Activated naive CD4-positive, alpha-beta T cell treated with Interleukin-2 at 50 U/mL for 16 hours (primary cell): ENCODE data around the gene SPTBN2.

Experiments
- DNase-seq: peaks from one replicate; pipeline ENCODE4 v3.0.0-alpha.2; 2020

SPTBN2 gene

DNA sequence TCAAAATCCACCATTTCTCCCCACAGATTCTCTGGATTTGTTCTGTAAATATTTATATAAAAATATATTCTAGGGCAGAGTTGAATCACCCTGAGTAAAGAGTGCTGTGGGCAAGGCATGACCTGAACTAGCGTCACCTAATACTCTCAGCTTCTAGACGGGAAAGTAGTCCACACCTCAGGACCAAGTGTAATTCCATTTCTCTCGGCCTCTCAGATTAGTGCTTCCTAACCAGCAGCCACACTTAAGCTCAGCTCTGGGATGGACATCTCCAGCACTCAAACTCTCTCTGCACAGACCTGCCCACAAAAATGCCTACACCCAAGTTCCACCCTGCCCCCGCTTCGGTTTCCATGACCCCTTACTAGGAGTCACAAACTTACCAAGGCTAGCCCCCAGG is 5.3 kb downstream of the SPTBN2 start:
- DNase-seq = no peak

GRCh38 chr11:66722745-66723651 is 6.0 kb downstream of the SPTBN2 start:
- DNase-seq = no peak

- DNase-seq = no peak
Measured at GRCh38 chr11:66721939-66722338, 7.1 kb downstream of the SPTBN2 start.

DNA sequence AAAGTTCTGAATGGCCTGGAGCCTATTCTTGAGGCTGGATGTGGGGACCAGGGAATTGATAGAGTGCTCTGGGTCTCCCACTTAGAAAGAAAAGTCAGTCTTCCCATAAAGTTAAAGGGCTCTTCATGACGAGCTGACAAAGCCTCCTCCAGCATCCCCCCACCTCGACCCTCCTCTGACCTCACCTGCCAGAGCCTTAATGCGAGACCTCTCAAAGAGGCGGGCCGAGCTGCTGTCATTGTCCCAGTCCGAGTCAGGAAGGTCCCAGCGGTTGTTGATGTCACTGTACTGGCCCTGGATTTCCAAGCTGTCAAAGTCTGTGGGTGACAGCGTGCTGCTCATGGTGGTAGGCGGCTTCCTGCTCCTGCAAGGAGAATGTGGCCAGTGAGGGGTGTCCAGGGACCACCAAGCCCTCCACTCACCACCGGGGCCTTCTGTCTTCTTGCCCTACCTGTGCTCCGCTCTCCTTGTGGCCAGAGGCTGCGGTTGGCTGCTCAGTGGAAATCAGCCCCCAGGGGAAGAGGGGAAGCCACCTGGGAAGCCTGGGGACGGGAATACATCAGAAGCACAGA is 8.0 kb downstream of the SPTBN2 start:
- DNase-seq = no peak

GRCh38 chr11:66720223-66720898 is 8.7 kb downstream of the SPTBN2 start:
- DNase-seq = peak; percentile 31

DNA sequence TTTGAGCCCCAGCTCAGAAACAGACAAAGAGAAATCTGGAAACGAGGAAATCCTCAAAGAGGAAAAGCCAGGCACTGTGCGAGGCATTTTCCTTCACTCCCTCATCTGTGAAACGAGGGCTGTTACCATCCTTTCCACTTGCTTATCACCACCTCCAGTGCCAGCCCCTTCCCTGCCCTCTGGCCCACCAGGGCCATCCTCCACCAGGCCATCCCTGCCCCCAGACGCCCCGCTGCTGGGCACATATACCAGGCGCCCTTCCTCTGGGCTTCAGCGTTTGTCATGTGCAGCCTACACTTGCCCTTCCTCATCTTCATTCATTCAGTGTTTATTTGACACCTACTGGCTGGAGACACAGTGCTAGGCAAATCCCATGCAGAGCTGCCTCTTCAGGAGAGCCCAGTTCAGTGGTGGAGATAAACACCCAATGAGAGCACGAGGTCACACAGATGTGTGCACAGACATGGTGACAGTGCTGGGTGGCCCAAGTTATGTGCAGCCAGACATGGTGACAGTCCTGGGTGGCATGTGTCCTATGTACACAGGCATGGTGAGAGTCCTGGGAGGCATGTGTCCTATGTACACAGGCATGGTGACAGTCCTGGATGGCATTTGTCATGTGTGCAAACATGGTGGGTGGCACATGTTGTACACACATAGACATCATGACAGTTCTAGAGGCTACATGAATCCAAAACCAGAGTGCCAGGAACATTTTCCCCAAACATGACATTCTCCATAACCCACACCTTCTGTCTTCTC is 9.7 kb downstream of the SPTBN2 start:
- no peak for DNase-seq

DNA sequence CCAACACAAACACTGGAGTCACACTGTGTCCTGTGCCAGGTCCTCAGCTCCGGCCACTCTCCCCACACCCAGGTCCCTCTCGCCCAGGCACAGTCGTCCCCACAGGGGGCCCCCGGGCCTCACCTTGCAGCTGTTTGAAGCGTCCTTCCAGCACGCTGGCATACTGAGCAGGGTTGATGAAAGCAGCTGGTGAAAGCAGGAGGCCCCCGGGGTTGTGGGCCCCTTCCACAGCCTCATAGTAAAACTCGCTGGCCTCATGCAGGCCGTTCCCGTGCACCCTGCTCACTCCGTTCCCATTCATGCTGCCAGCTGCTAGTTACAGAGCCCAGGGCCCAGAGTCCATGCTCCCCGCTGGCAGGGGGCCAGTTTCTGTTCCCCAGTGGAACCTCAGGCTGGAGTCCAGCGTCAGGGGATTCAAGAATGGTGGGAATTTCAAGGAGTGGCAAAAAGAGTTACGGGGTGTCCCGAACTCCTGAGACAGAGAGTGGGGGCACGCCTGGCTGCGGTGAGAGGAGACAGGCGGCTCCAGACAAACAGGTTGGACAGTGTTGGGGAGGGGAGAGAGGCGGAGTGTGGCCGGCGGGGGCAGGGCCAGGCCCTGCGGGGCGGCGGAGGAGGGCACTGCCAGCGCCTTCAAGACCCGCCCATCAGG is 10.6 kb downstream of the SPTBN2 start:
- DNase-seq = no peak

GRCh38 chr11:66717925-66718319 is 11.1 kb downstream of the SPTBN2 start:
- no peak for DNase-seq

GRCh38 chr11:66716996-66717395 is 12.0 kb downstream of the SPTBN2 start:
- no peak for DNase-seq

GRCh38 chr11:66715346-66716085 is 13.5 kb downstream of the SPTBN2 start:
- no peak for DNase-seq

DNA sequence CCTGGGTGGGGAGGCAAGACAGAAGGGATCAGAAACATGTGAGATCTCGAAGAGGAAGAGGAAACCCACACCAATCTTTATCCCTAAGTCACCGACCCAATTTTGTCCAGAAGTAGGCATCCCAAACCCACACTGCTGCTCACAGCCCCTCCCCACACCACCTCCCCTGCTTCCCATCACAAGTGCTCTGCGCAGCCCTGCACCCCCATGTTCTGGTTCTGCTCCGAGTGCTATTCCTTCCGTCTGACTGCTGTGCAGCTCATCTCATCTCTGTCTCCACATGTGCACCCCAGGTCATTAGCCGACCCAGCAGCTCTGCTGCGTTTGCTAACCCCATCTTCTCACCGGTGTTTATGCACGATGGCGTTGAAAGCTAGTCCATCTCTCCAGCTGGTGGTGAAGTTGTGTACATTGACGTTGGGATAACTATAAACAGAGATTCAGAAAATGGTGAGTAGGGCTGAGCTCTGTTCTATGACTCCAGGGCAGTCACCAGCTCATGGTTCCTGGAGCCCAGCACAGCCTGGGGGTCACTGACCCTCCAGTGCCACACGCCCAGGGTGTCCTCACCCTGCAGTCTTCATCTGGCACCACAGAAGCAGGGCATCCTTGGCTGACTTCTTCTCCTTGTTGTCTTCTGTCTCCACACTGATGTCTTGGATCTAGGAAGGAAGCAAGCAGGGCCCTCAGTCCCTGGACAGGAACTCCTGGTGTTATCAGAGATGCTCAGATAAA is 15.1 kb downstream of the SPTBN2 start:
- no peak for DNase-seq

DNA sequence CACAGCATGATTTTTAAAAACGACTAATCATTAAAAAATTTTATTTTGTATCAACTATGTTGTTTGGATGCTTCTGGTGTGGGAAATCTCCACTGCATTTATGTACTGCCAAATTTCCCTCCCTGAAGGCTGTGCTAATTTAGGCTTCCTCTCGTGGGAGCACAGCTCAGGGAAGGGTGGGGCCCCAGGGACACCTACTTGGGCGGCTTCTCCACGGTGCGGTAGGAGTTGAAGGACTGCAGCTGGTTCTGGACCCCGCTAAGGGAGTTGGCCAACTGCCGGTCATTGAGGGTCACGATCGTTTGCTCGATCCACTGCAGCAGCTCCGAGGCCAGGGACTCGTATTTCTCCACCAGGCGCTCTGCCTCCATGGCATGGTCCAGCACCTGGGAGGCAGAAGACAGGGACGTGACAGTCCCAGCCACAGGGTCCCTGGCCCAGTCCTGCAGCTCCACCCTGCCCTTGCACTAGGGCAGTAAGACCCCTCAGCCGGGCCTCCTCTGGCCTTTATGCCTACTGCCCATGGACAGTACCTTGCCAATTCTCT is 18.6 kb downstream of the SPTBN2 start:
- DNase-seq = no peak

- no peak for DNase-seq
Measured at GRCh38 chr11:66708701-66709100, 20.3 kb downstream of the SPTBN2 start.

DNA sequence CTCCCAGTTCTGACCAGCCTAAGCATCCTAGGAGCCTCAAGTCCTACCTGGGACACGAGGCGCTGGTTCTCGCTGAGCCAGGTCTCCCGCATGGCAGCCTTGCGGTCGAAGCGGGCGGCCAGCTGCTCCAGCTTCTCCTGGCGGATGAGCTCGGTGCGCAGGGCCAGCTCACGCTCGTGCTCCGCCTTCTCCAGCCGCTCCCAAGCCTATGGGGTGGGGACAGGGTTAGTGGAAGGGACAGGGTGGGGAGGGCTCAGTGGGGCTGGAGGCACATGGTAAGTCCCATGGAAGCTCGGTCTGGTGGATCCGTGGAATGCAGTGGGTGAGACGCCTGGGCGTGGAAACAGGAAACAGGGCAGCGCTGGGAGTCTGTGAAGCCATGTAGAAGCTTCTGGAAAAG is 20.9 kb downstream of the SPTBN2 start:
- DNase-seq = no peak

DNA sequence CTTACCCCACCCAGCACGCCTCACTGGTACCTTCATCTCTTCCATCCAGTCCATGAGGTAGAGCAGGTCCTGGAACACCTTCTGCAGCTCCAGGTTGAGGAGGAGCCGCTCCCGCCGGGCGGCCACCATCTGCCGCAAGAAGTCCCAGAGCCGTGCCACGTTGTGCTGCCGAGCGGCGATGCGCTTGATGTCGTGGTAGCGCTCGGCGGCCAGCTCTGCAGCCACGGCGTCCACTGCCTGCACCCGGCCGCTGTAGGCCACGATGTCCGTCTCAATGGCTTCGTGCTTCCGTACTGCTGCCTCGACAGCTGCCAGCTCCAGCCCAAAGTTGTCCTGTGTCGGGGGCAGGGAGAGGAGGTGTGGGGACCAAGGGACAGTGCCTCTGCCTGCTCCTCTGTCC is 21.5 kb downstream of the SPTBN2 start:
- DNase-seq = no peak

- no peak for DNase-seq
Measured at GRCh38 chr11:66706989-66707388, 22.0 kb downstream of the SPTBN2 start.

DNA sequence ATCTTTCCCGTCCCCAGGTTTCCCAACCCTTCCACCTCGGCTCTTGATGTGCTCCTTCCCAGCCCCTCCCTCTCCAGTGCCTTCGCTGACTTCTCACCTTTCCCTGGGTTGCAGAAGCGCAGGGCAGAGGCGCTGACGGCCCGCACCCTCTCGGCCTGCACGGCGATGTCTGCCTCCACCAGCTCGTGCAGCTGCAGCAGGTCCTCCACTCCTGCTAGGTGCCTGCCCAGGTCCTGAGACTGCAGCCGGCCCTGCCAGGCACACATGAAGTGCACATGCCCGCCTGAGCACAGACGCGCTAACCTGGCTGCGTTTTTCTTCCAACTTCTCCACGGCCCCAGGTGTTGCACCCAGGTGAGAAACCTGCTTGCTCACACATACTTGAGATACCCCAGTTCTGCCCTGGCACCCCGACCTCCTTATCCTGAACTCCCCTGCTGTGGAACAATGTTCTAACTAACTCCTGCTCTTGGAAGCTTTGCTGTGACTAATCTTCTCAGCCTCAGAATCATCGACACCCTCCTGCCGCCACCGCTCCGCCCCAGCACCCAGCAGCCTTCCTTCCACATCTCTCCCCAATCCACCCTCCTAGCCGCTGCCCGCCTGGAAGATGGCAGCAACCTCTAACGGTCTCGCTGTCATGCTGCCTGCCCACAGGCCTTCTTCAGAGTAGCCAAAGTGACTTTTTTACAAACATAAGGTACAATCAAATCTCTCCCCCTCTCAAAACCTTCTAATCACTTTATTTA is 23.3 kb downstream of the SPTBN2 start:
- DNase-seq = no peak

- DNase-seq = no peak
Measured at GRCh38 chr11:66704659-66705360, 24.2 kb downstream of the SPTBN2 start.

DNA sequence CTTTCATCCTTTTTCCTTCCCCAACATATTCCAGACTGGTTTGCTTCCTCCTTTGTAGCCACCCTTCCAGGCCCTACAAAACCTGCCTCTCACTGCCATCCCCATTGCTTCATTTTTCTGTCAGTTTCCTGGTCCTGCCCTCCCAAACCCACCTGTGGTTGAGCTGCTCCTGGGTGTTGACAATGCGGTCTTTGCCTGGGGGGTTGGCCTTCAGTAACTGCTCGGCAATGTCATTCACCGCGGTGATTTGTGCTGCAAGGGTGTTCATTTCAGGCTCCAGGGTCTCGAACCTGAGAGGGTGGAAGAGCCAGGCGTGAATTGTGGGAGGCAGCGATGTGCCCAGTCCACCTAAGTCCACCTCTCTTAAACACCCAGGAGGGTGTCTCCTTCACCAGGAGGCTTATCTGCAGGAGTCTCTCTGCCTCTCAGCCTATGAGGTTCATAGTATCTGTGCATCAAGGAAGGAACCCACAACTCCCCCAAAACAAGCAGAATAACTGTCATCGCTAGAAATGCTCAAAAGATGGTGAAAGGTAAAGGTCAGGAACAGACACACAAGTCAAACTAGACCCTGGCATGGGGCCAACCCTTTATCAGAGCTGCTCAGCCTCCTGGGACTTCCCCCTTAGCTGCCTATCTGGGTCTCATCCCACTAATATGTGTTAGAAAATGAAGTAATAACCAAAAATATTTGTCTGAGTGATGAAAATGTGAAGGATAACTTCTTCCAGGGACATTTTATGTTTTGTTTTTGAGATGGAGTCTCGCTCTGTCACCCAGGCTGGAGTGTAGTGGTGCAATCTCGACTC is 27.4 kb downstream of the SPTBN2 start:
- DNase-seq = no peak
